GM19351 (cell line): Measurements from ENCODE around the gene EIF3B.
"Not testable (repeated sequence)": the region's sequence is repeated elsewhere in the genome, so short reads cannot be mapped to it uniquely, and the experiment has no call there.

ENCODE experiments used
- ATAC-seq: cut with Tn5 transposase; IDR thresholded peaks from one replicate; pipeline ENCODE4 v1.9.1; 2021; ENCODE audit warnings: mild to moderate bottlenecking, moderate library complexity; ENCODE audit not compliant: unreplicated experiment

The EIF3B gene

GRCh38 chr7:2399848-2400587 lies 45.4 kb downstream of the EIF3B start:
- no peak for ATAC-seq

GRCh38 chr7:2402687-2403013 lies 48.0 kb downstream of the EIF3B start:
- no peak for ATAC-seq

GRCh38 chr7:2403014-2403717 lies 48.5 kb downstream of the EIF3B start, which contains the start of gene CHST12:
Gene CHST12 (plus strand): TSS chr7:2403611. CDS start chr7:2432640, 29,029 bp downstream.
- ATAC-seq, result peak; percentile 42

- peak; percentile 5 for ATAC-seq
Observed at GRCh38 chr7:2403718-2404648, 49.4 kb downstream of the EIF3B start.

GRCh38 chr7:2404714-2405119 lies 50.1 kb downstream of the EIF3B start:
- no peak for ATAC-seq

GRCh38 chr7:2405201-2405600 lies 50.6 kb downstream of the EIF3B start:
- ATAC-seq, result no peak

- peak; percentile 65 for ATAC-seq
Observed at GRCh38 chr7:2405601-2406345, 51.1 kb downstream of the EIF3B start.

- ATAC-seq, result no peak
Observed at GRCh38 chr7:2409745-2410414, 55.3 kb downstream of the EIF3B start.

GRCh38 chr7:2411049-2411448 lies 56.4 kb downstream of the EIF3B start:
- ATAC-seq, result no peak

- ATAC-seq, result no peak
Observed at GRCh38 chr7:2411815-2412586, 57.4 kb downstream of the EIF3B start.

GRCh38 chr7:2412587-2413201 lies 58.1 kb downstream of the EIF3B start:
- ATAC-seq, result no peak

GRCh38 chr7:2416063-2416462 lies 61.4 kb downstream of the EIF3B start:
- no peak for ATAC-seq

- no peak for ATAC-seq
Observed at GRCh38 chr7:2416650-2417049, 62.0 kb downstream of the EIF3B start.

GRCh38 chr7:2417178-2417577 lies 62.6 kb downstream of the EIF3B start:
- not testable (repeated sequence) for ATAC-seq

- no peak for ATAC-seq
Observed at GRCh38 chr7:2417981-2418481, 63.4 kb downstream of the EIF3B start.

GRCh38 chr7:2420216-2420933 lies 65.7 kb downstream of the EIF3B start:
- ATAC-seq, result no peak

- no peak for ATAC-seq
Observed at GRCh38 chr7:2421943-2422310, 67.3 kb downstream of the EIF3B start.

GRCh38 chr7:2425749-2426148 lies 71.1 kb downstream of the EIF3B start:
- no peak for ATAC-seq
